ENCODE results near the gene SFT2D1. TPM values are rescaled to one million over a fixed set of nuclear protein-coding genes. Genes with fewer than 3 reads are reported as not detected.
"Not testable (repeated sequence)": the region's sequence is repeated elsewhere in the genome, so short reads cannot be mapped to it uniquely, and the experiment has no call there.

Gene SFT2D1
- total RNA-seq, 1 donor from 2014 or later, result 74.1 TPM

- no peaks in the 10 kb centered on the region for H3K36me3 ChIP-seq (ENCODE audit: control insufficient read depth, insufficient read depth, low read length)
Observed at GRCh38 chr6:166365806-166366205, 23.5 kb upstream of the SFT2D1 start.

GRCh38 chr6:166365221-166365620, 22.9 kb upstream of the SFT2D1 start:
- Histone ChIP-seq H3K27me3 (ENCODE audit: control insufficient read depth, insufficient read depth, low read length) (no peaks in the 10 kb centered on the region), H3K36me3 (ENCODE audit: control insufficient read depth, insufficient read depth, low read length) (no peaks in the 10 kb centered on the region), H3K4me3 (ENCODE audit: low read depth, low read length) (no peak overlapping the region)
- DNase-seq (ENCODE audit: low read depth), result no peak
- TF ChIP-seq CTCF (IDR thresholded peaks at IDR 0.05; ENCODE audit: insufficient read depth, low read length, poor library complexity, severe bottlenecking), result no peak

More at GRCh38 chr6:166365806-166366205, 23.5 kb upstream of the SFT2D1 start:
- Histone ChIP-seq H3K27me3 (ENCODE audit: control insufficient read depth, insufficient read depth, low read length) (no peaks in the 10 kb centered on the region), H3K4me3 (ENCODE audit: low read depth, low read length) (no peak overlapping the region)
- no peak for TF ChIP-seq CTCF (IDR thresholded peaks at IDR 0.05; ENCODE audit: insufficient read depth, low read length, poor library complexity, severe bottlenecking)
- DNase-seq (ENCODE audit: low read depth), result no peak

GRCh38 chr6:166364456-166364855, 22.1 kb upstream of the SFT2D1 start:
- no peak overlapping the region for H3K4me3 ChIP-seq (ENCODE audit: low read depth, low read length)
- no peak for DNase-seq (ENCODE audit: low read depth)
- H3K27me3 ChIP-seq (ENCODE audit: control insufficient read depth, insufficient read depth, low read length), result no peaks in the 10 kb centered on the region
- TF ChIP-seq CTCF (IDR thresholded peaks at IDR 0.05; ENCODE audit: insufficient read depth, low read length, poor library complexity, severe bottlenecking), result no peak
- no peaks in the 10 kb centered on the region for H3K36me3 ChIP-seq (ENCODE audit: control insufficient read depth, insufficient read depth, low read length)

GRCh38 chr6:166362427-166362826, 20.1 kb upstream of the SFT2D1 start:
- DNase-seq (ENCODE audit: low read depth); H3K36me3 ChIP-seq (ENCODE audit: control insufficient read depth, insufficient read depth, low read length); H3K4me3 ChIP-seq (ENCODE audit: low read depth, low read length); H3K27me3 ChIP-seq (ENCODE audit: control insufficient read depth, insufficient read depth, low read length): not testable (repeated sequence)

GRCh38 chr6:166361077-166361429, 18.7 kb upstream of the SFT2D1 start:
- H3K27me3 ChIP-seq (ENCODE audit: control insufficient read depth, insufficient read depth, low read length), result no peaks in the 10 kb centered on the region
- H3K4me3 ChIP-seq (ENCODE audit: low read depth, low read length), result no peak overlapping the region
- no peak for DNase-seq (ENCODE audit: low read depth)
- TF ChIP-seq CTCF (IDR thresholded peaks at IDR 0.05; ENCODE audit: insufficient read depth, low read length, poor library complexity, severe bottlenecking), result no peak
- no peaks in the 10 kb centered on the region for H3K36me3 ChIP-seq (ENCODE audit: control insufficient read depth, insufficient read depth, low read length)

GRCh38 chr6:166360243-166361076, 18.1 kb upstream of the SFT2D1 start:
- no peak for DNase-seq (ENCODE audit: low read depth)
- no peak overlapping the region for H3K4me3 ChIP-seq (ENCODE audit: low read depth, low read length)
- no peaks in the 10 kb centered on the region for H3K36me3 ChIP-seq (ENCODE audit: control insufficient read depth, insufficient read depth, low read length)
- H3K27me3 ChIP-seq (ENCODE audit: control insufficient read depth, insufficient read depth, low read length), result no peaks in the 10 kb centered on the region
- no peak for TF ChIP-seq CTCF (IDR thresholded peaks at IDR 0.05; ENCODE audit: insufficient read depth, low read length, poor library complexity, severe bottlenecking)

Measured in kidney epithelial cell (primary cell).